H1 (cell line): ENCODE results near the gene TK2. TPM values are rescaled to one million over a fixed set of nuclear protein-coding genes. Genes with fewer than 3 reads are reported as not detected.
"Not testable (repeated sequence)": the region's sequence is repeated elsewhere in the genome, so short reads cannot be mapped to it uniquely, and the experiment has no call there.

Experiments
- CTCF ChIA-PET: fragments of 300-600 bp; sonication (Branson Sonifier 250); formaldehyde crosslinking; loops from one replicate; lab custom pipeline; 2021; ENCODE audit not compliant: partially characterized antibody; lab: Charles Lee
- POLR2A ChIA-PET: fragments of 300-600 bp; sonication (Branson Sonifier 250); formaldehyde crosslinking; loops from one replicate; lab custom pipeline; 2021; ENCODE audit warnings: inconsistent platforms; ENCODE audit not compliant: partially characterized antibody; lab: Charles Lee
- DNase-seq, 2 experiments: peaks; one replicate each; pipeline versions ENCODE4 v3.0.0 to v3.0.0-alpha.2; 2010 to 2022; ENCODE audit warnings: low spot score in 2 of 2, low read depth in 1 of 2, mixed read lengths in 1 of 2
- FAIRE-seq: peaks from 2 replicates; lab custom pipeline; 2011; peaks lifted over from hg19 to GRCh38; lab: Jason Lieb, UNC
- H2AFZ ChIP-seq: 2 replicates; pipeline ENCODE4 v1.8.1; 2012; ENCODE audit warnings: low read length, inconsistent platforms
- H2AK5ac ChIP-seq: 2 replicates; pipeline ENCODE4 v1.6.1; 2013; ENCODE audit warnings: low read depth, low read length
- H2BK120ac ChIP-seq: replicated peaks from 2 replicates; pipeline ENCODE3; 2013; ENCODE audit warnings: low read depth, low read length, inconsistent platforms
- H2BK12ac ChIP-seq: 2 replicates; pipeline ENCODE4 v1.6.1; 2013; ENCODE audit warnings: low read depth, low read length
- H2BK15ac ChIP-seq: 2 replicates; pipeline ENCODE4 v1.6.1; 2013; ENCODE audit warnings: low read length
- H2BK20ac ChIP-seq: 2 replicates; pipeline ENCODE4 v1.6.1; 2013; ENCODE audit warnings: low read length
- H2BK5ac ChIP-seq: 2 replicates; pipeline ENCODE4 v1.6.1; 2013; ENCODE audit warnings: low read depth, low read length
- H3K14ac ChIP-seq: 2 replicates; pipeline ENCODE4 v1.6.1; 2013; ENCODE audit warnings: inconsistent platforms; ENCODE audit not compliant: insufficient read length
- H3K18ac ChIP-seq: 2 replicates; pipeline ENCODE4 v1.6.1; 2013; ENCODE audit warnings: low read length; ENCODE audit errors: extremely low read depth
- H3K23ac ChIP-seq: 2 replicates; pipeline ENCODE4 v1.6.1; 2013; ENCODE audit warnings: inconsistent platforms; ENCODE audit not compliant: insufficient read length
- H3K23me2 ChIP-seq: 2 replicates; pipeline ENCODE4 v1.6.1; 2013; ENCODE audit warnings: low read depth, low read length
- H3K27ac ChIP-seq: 2 replicates; pipeline ENCODE4 v1.6.1; 2011; ENCODE audit warnings: low read depth, low read length, inconsistent platforms
- H3K27me3 ChIP-seq, 4 experiments: replicated peaks in 1 of 4; 1 replicate in 1 of 4; 2 replicates in 3 of 4; pipeline versions ENCODE4 v1.6.1 to v1.8.1; 2011 to 2013; ENCODE audit warnings: low read length in 3 of 4, mild to moderate bottlenecking in 3 of 4, inconsistent platforms in 2 of 4, mixed read lengths in 2 of 4, moderate library complexity in 1 of 4; ENCODE audit not compliant: control insufficient read depth in 3 of 4, insufficient read depth in 3 of 4; ENCODE audit errors: extremely low read depth in 1 of 4
- H3K36me3 ChIP-seq, 4 experiments: 2 replicates each; pipeline versions ENCODE4 v1.6.1 to v1.8.1; 2011 to 2013; ENCODE audit warnings: mild to moderate bottlenecking in 4 of 4, low read length in 3 of 4, moderate library complexity in 2 of 4, control low read depth in 1 of 4, inconsistent platforms in 1 of 4; ENCODE audit not compliant: insufficient read depth in 4 of 4, control insufficient read depth in 2 of 4
- H3K4ac ChIP-seq: replicated peaks from 2 replicates; pipeline ENCODE3; 2013; ENCODE audit warnings: low read length, low read depth, mixed read lengths, inconsistent platforms; ENCODE audit not compliant: insufficient read length
- H3K4me1 ChIP-seq, 4 experiments: replicated peaks in 1 of 4; 1 replicate in 1 of 4; 2 replicates in 3 of 4; pipeline versions ENCODE4 v1.6.1 to v1.8.1; 2011 to 2013; ENCODE audit warnings: low read length in 3 of 4, inconsistent platforms in 2 of 4, mixed read lengths in 1 of 4; ENCODE audit not compliant: insufficient read depth in 4 of 4, control insufficient read depth in 3 of 4
- H3K4me2 ChIP-seq, 2 experiments: 2 replicates each; pipeline versions ENCODE4 v1.6.1 to v1.8.1; 2011 to 2013; ENCODE audit warnings: low read depth in 2 of 2, low read length in 2 of 2, control low read depth in 1 of 2, inconsistent platforms in 1 of 2, mild to moderate bottlenecking in 1 of 2; ENCODE audit not compliant: insufficient read depth in 1 of 2
- H3K4me3 ChIP-seq, 4 experiments: fragments of 200-600, 300-600 bp in 1 of 4; sonication (generic), shearing (Covaris generic), sonication (Bioruptor Twin) in 1 of 4; 2 replicates each; pipeline versions ENCODE4 v1.5.1 to v1.8.1; 2011 to 2016; ENCODE audit warnings: low read length in 4 of 4, low read depth in 3 of 4, control low read depth in 2 of 4, inconsistent platforms in 2 of 4, mild to moderate bottlenecking in 2 of 4, mixed read lengths in 1 of 4, moderate library complexity in 1 of 4; ENCODE audit not compliant: insufficient read depth in 2 of 4; ENCODE audit errors: extremely low read depth in 1 of 4
- H3K56ac ChIP-seq: replicated peaks from 2 replicates; pipeline ENCODE3; 2013; ENCODE audit warnings: low read depth, mild to moderate bottlenecking, mixed read lengths, low read length, inconsistent platforms; ENCODE audit not compliant: insufficient read length
- H3K79me1 ChIP-seq: 2 replicates; pipeline ENCODE4 v1.6.1; 2013; ENCODE audit warnings: low read depth, low read length, control low read depth
- H3K79me2 ChIP-seq, 2 experiments: 2 replicates each; pipeline versions ENCODE4 v1.6.1 to v1.8.1; 2012 to 2013; ENCODE audit warnings: low read length in 2 of 2, mild to moderate bottlenecking in 2 of 2, inconsistent platforms in 1 of 2; ENCODE audit not compliant: insufficient read depth in 2 of 2, control insufficient read depth in 1 of 2
- H3K9ac ChIP-seq, 4 experiments: replicated peaks in 1 of 4; 1 replicate in 1 of 4; 2 replicates in 3 of 4; pipeline versions ENCODE4 v1.6.1 to v1.8.1; 2011 to 2013; ENCODE audit warnings: low read depth in 3 of 4, low read length in 3 of 4, control low read depth in 2 of 4, mild to moderate bottlenecking in 2 of 4, moderate library complexity in 2 of 4, inconsistent platforms in 1 of 4; ENCODE audit errors: extremely low read depth in 1 of 4
- H3K9me3 ChIP-seq, 2 experiments: 2 replicates each; pipeline versions ENCODE4 v1.6.1 to v1.8.1; 2012 to 2013; ENCODE audit warnings: mild to moderate bottlenecking in 2 of 2, moderate library complexity in 2 of 2, control low read depth in 1 of 2, inconsistent platforms in 1 of 2, low read depth in 1 of 2, low read length in 1 of 2, mixed read lengths in 1 of 2; ENCODE audit not compliant: insufficient read depth in 2 of 2
- H4K20me1 ChIP-seq, 2 experiments: replicated peaks in 1 of 2; 2 replicates each; pipeline versions ENCODE3 to v1.8.1; 2011 to 2013; ENCODE audit warnings: inconsistent platforms in 2 of 2, low read length in 2 of 2, mild to moderate bottlenecking in 1 of 2; ENCODE audit not compliant: insufficient read depth in 2 of 2, control insufficient read depth in 1 of 2
- H4K5ac ChIP-seq: 2 replicates; pipeline ENCODE4 v1.6.1; 2013; ENCODE audit warnings: low read length, low read depth, mixed read lengths, inconsistent platforms; ENCODE audit not compliant: insufficient read length
- H4K8ac ChIP-seq: 2 replicates; pipeline ENCODE4 v1.8.0; 2013; ENCODE audit warnings: mild to moderate bottlenecking, moderate library complexity, low read length, inconsistent platforms; ENCODE audit not compliant: insufficient read depth; ENCODE audit errors: extremely low read depth
- H4K91ac ChIP-seq: replicated peaks from 2 replicates; pipeline ENCODE3; 2013; ENCODE audit warnings: low read length, mixed read lengths, inconsistent platforms; ENCODE audit not compliant: insufficient read length
- WGBS, 2 experiments: shearing (Covaris generic) in 1 of 2; methylation state at CpG; one replicate each; pipeline versions ENCODE4 v1.1.6 to v1.1.7; 2013 to 2015; ENCODE audit warnings: low lambda C conversion rate in 2 of 2, mixed read lengths in 2 of 2, inconsistent platforms in 1 of 2, low coverage in 1 of 2, missing lambda C conversion rate in 1 of 2; ENCODE audit not compliant: insufficient replicate concordance in 2 of 2, insufficient coverage in 1 of 2, insufficient read length in 1 of 2; ENCODE audit errors: extremely low coverage in 1 of 2, missing lambda C conversion rate in 1 of 2; 5-methylcytosine and 5-hydroxymethylcytosine counted together
- polyA plus RNA-seq, 7 experiments: library from polyadenylated mRNA; depleted of rRNA in 3 of 7; stranded (reverse) in 5 of 7; unstranded in 2 of 7; fragments of >200 nt in 5 of 7; fragments of 200-250 nt in 2 of 7; gene quantifications; 1 replicate in 5 of 7; 2 replicates in 1 of 7; 4 replicates in 1 of 7; pipeline versions ENCODE4 v1.2.1 to v1.2.3, GENCODE V29; 2011 to 2013; ENCODE audit warnings: missing spikeins in 2 of 7, mixed read lengths in 2 of 7
- total RNA-seq: library from RNA; stranded (reverse); fragmentation: NEBNext Ultra II Directional; extraction: Animal tissue kit (Norgen Biotek cat#: 25700); gene quantifications from 2 replicates; pipeline ENCODE4 v1.2.1, GENCODE V29; 2021

TK2 gene
- total and polyA plus RNA-seq, 2 of the 8 experiments (the other 6 are each of a cell fraction or from before 2014, with no cell fraction given) = 2.7 to 3.6 TPM

DNA sequence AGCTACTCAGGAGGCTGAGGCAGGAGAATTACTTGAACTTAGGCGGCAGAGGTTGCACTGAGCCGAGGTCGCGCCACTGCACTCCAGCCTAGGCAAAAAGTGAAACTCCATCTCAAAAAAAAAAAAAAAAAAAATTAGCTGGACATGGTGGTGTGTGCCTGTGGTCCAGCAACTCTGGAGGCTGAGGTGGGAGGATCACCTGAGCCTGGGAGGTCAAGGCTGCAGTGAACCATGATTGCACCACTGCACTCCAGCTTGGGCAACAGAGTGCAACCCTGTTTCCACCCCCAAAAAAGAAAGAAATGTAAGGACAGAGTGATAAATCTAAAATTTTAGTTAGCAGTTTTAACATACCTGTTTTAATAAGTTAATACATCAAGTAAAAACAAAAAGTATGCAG, 46.6 kb upstream of the TK2 start:
- H2BK15ac ChIP-seq, H4K8ac ChIP-seq, H3K4me3 ChIP-seq, H3K23ac ChIP-seq, H4K5ac ChIP-seq, H2BK20ac ChIP-seq, H2BK12ac ChIP-seq, H3K4me1 ChIP-seq, H2BK120ac ChIP-seq, H4K20me1 ChIP-seq, H3K4me2 ChIP-seq, H3K56ac ChIP-seq, H3K9me3 ChIP-seq, H2AFZ ChIP-seq, H3K18ac ChIP-seq, H3K4ac ChIP-seq, H3K27ac ChIP-seq, H2BK5ac ChIP-seq, H3K14ac ChIP-seq, H3K27me3 ChIP-seq, H3K79me2 ChIP-seq, H2AK5ac ChIP-seq, H4K91ac ChIP-seq, H3K9ac ChIP-seq, DNase-seq, H3K23me2 ChIP-seq, H3K79me1 ChIP-seq, FAIRE-seq, H3K36me3 ChIP-seq: not testable (repeated sequence)
- POLR2A ChIA-PET = interaction anchor here (1.2 kb wide), 1 partner anchor 47 kb away, joined by 3 read pairs; no protein-coding TSS in a partner anchor
- CTCF ChIA-PET = interaction anchor here (0.9 to 2.2 kb wide), 3 partner anchors 11 to 18 kb away, joined by 3 to 12 read pairs (median 3); no protein-coding TSS in a partner anchor
- WGBS, 2 experiments = 100% methylated on average over 4 of the region's 4 CpGs; no CpG with 5 or more reads in 1 of the 2 experiments
